DLD1 (cell line): ENCODE measurements around the gene CD7.

Experiments
- in situ Hi-C: cut with HindIII; loops from 2 replicates; pipeline ENCODE4 v1.10.0; 2017; ENCODE audit warnings: low sequenced_read_pairs

CD7 gene

GRCh38 chr17:82315703-82316358, 1.6 kb downstream of the CD7 start:
- in situ Hi-C loops, result no loop called here

- in situ Hi-C loops, result no loop called here
Measured at GRCh38 chr17:82314727-82315605, 2.4 kb downstream of the CD7 start.

- in situ Hi-C loops, result no loop called here
Measured at GRCh38 chr17:82314012-82314726, 3.2 kb downstream of the CD7 start.

GRCh38 chr17:82313195-82314011, 4.0 kb downstream of the CD7 start:
- in situ Hi-C loops, result no loop called here

GRCh38 chr17:82311971-82312370, 5.4 kb downstream of the CD7 start:
- in situ Hi-C loops, result no loop called here

GRCh38 chr17:82310877-82311276, 6.5 kb downstream of the CD7 start:
- in situ Hi-C loops, result no loop called here

GRCh38 chr17:82309656-82310570, 7.5 kb downstream of the CD7 start:
- in situ Hi-C loops, result no loop called here

GRCh38 chr17:82305727-82306300, 11.6 kb downstream of the CD7 start:
- in situ Hi-C loops, result no loop called here

GRCh38 chr17:82304826-82305726, 12.3 kb downstream of the CD7 start:
- in situ Hi-C loops, result no loop called here

GRCh38 chr17:82303944-82304808, 13.2 kb downstream of the CD7 start:
- in situ Hi-C loops, result no loop called here

GRCh38 chr17:82302991-82303943, 14.1 kb downstream of the CD7 start:
- in situ Hi-C loops, result no loop called here

- in situ Hi-C loops, result no loop called here
Measured at GRCh38 chr17:82302568-82302963, 14.8 kb downstream of the CD7 start.

- in situ Hi-C loops, result no loop called here
Measured at GRCh38 chr17:82301916-82302567, 15.4 kb downstream of the CD7 start.

GRCh38 chr17:82301300-82301915, 16.0 kb downstream of the CD7 start:
- in situ Hi-C loops, result no loop called here

GRCh38 chr17:82300707-82301270, 16.6 kb downstream of the CD7 start:
- in situ Hi-C loops, result no loop called here
